Measurements from ENCODE around the gene PLA2G4E.

DNA sequence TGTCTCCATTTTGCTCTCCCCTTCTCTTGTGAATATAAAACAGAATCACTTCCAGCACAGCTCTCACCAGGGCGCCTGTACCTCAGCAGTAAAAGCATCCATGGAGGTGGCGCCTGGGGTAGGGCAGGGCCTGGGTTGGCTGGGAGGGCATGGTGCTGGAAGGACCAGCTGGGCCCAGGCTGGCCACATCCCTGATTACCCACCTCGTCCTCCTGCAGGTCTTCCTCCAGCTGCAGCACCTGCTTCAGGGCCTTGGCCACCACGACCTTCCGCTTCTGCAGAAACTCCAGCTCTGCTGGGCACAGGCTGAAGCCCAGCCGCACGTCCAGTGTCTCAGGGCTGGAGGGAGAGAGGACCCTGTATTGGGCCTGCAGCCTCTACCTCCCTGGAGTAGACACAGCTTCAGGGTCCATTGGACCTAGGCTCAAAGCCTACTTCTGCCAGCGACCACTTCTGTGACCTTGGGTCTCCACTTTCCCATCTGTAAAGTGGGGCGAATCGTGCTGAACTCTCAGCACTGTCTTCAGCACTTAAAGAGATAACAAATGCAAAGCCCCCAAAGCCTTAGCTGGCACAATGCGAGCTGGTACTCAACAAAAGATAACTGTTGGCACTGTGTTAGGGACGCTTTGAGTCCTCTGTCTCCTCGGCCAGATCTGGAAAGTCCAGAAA is 23.8 kb downstream of the PLA2G4E start:
- TF ChIP-seq, protein P1, sequence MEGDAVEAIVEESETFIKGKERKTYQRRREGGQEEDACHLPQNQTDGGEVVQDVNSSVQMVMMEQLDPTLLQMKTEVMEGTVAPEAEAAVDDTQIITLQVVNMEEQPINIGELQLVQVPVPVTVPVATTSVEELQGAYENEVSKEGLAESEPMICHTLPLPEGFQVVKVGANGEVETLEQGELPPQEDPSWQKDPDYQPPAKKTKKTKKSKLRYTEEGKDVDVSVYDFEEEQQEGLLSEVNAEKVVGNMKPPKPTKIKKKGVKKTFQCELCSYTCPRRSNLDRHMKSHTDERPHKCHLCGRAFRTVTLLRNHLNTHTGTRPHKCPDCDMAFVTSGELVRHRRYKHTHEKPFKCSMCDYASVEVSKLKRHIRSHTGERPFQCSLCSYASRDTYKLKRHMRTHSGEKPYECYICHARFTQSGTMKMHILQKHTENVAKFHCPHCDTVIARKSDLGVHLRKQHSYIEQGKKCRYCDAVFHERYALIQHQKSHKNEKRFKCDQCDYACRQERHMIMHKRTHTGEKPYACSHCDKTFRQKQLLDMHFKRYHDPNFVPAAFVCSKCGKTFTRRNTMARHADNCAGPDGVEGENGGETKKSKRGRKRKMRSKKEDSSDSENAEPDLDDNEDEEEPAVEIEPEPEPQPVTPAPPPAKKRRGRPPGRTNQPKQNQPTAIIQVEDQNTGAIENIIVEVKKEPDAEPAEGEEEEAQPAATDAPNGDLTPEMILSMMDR (IDR thresholded peaks at IDR 0.05): no peak
- no peak for TF ChIP-seq POLR2A (IDR thresholded peaks at IDR 0.05)

Measured in heart left ventricle (tissue), 13 donors.